GM18907 (cell line): ENCODE measurements around the gene BLTP2.
"Not testable (repeated sequence)": the region's sequence is repeated elsewhere in the genome, so short reads cannot be mapped to it uniquely, and the experiment has no call there.

Experiments
- ATAC-seq: cut with Tn5 transposase; IDR thresholded peaks from one replicate; pipeline ENCODE4 v1.9.1; 2021; ENCODE audit warnings: mild to moderate bottlenecking, moderate library complexity; ENCODE audit not compliant: unreplicated experiment

Gene BLTP2

DNA sequence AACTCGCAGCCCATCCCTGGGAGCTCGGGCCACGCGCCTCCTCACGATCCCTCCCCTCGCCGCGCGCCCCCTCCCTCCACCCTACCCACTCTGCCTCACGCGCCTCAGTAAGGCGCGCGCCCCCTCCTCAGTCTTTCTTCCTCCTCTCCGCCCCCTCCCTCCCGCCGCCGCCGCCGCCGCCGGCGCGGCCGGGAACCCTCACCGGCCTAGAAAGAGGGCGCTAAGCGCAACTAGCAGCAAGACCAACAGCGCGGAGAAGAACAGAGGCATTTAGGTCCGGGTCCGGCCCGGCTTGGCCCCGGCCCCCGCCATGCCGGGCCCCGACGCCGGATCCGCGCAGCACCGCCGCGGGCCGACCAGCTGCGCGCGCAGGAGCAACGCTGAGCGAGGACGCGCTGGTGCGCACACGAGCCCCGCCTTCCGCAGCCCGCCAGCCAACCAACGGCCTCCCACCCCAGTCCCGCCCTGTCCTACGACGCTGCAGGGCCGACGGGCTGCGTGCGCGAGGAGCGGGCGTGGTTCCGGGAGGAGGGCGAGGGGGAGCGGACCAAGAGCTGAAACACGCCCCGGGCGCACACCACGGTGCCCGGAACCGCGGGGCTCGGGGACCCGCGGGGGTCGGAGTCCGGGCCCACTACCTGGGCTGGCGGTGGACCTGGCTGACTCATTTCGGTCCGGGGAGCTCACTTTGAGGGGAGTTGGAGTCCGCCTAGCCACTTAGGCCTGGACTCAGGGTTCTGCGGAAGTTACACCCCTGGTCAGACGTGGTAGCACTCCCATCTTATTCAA lies at the start of gene BLTP2:
TSS of gene BLTP2 (minus strand) at position 372 of the 789 bp plus-strand sequence. CDS start at position 270, 102 bp downstream.
- peak; percentile 89 for ATAC-seq

- ATAC-seq = no peak
Observed at GRCh38 chr17:28693869-28694268, 48.9 kb upstream of the BLTP2 start.

GRCh38 chr17:28689011-28689410 lies 44.1 kb upstream of the BLTP2 start:
- ATAC-seq = no peak

DNA sequence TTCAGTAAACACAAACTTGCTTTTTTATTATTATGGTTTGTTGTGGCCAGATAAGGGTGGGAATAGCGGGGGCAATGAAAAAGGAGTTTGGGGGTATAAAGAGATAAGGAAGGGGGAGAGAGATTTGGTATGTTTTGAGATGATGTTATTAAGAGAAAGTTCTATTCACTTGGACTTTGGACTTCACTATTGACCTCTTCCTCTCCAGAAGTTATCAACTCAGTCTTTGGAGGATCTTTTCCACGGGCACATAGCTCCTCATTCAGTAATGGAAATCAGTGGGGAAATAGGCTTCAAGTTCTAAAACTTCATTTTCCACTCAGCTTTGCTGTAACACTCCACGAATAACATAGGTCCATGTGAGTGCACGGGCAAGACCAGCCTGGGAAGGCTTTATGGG lies 43.5 kb upstream of the BLTP2 start:
- no peak for ATAC-seq

- no peak for ATAC-seq
Observed at GRCh38 chr17:28686296-28686695, 41.3 kb upstream of the BLTP2 start.

GRCh38 chr17:28685366-28685765 lies 40.4 kb upstream of the BLTP2 start:
- ATAC-seq = no peak

DNA sequence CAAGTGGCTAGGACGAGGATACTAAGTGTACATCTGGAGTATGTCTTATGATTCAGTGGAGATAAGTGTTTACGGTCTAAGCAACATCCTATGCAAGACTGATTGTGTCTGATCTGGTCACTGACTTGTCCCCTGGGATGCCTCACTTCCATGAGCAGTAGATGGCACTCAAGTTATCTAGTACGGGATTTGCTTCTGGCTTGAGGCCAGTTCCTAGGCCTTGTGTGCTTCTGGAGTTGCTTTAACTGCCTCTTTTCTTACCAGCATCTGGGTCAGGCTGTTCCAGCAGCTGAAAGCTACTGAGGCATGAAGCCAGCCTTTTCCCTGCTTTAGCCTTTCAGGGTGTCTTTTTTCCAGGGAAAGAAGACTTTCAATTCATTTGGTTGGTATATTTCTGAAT lies 40.0 kb upstream of the BLTP2 start:
- no peak for ATAC-seq

- ATAC-seq = no peak
Observed at GRCh38 chr17:28682655-28683054, 37.7 kb upstream of the BLTP2 start.

DNA sequence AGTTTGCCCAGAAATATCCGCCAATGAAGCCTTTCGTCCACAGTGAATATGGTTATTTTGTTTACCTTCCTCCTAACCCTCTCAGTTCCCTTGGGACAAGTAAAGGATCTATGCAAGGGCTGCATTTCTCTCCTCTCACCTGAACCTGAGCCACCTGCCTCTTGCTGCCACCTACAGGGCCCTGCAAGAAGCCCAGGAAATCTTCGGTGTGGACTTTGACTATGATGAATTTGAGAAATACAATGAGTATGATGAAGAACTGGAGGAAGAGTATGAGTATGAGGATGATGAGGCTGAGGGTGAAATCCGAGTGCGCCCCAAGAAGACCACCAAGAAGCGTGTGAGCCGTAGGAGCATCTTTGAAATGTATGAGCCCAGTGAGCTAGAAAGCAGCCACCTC lies 31.0 kb upstream of the BLTP2 start:
- no peak for ATAC-seq

- ATAC-seq = no peak
Observed at GRCh38 chr17:28675490-28675889, 30.5 kb upstream of the BLTP2 start.

GRCh38 chr17:28669918-28670317 lies 25.0 kb upstream of the BLTP2 start:
- ATAC-seq = no peak

- no peak for ATAC-seq
Observed at GRCh38 chr17:28667870-28668269, 22.9 kb upstream of the BLTP2 start.

DNA sequence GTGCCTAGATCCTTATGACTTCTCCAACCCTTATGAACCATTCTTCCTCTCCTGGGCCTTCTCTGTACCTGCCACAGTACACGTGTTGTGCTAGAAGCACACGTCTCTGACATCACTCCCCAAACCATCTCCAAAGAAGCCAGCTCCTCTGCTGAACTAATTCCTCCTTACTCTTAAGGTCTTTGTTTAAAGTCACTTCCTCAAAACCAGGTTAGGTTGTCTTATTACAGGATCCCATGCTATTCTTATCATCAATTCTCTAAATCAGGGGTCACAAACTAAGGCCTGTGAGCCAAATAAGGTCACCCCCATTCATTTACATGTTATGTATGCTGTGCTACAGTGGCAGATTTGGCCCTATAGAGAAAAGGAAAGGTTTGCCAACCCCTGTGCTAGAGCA lies 21.0 kb upstream of the BLTP2 start:
- ATAC-seq = no peak

- ATAC-seq = no peak
Observed at GRCh38 chr17:28663723-28664122, 18.8 kb upstream of the BLTP2 start.

- ATAC-seq = peak; percentile 2
Observed at GRCh38 chr17:28662527-28662829, 17.5 kb upstream of the BLTP2 start.

- ATAC-seq = peak; percentile 84
Observed at GRCh38 chr17:28661635-28662526, 16.9 kb upstream of the BLTP2 start, which contains the start of the genes SDF2 and SUPT6H. Gene SDF2, minus strand, starts transcription at chr17:28661906. Its CDS starts 30 bp downstream, at chr17:28661876. Gene SUPT6H, plus strand, starts transcription at chr17:28662205. Its CDS starts 11,197 bp downstream, at chr17:28673402.

DNA sequence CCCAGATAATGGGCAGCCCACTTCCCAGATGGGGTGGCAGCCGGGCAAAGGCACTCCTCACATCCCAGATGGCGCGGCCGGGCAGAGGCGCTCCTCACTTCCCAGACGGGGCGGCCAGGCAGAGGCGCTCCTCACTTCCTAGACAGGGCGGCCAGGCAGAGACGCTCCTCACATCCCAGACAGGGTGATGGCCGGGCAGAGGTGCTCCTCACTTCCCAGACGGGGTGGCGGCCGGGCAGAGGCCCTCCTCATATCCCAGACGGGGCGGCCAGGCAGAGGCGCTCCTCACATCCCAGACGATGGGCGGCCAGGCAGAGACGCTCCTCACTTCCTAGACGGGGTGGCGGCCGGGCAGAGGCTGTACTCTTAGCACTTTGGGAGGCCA lies 14.5 kb upstream of the BLTP2 start:
- not testable (repeated sequence) for ATAC-seq

DNA sequence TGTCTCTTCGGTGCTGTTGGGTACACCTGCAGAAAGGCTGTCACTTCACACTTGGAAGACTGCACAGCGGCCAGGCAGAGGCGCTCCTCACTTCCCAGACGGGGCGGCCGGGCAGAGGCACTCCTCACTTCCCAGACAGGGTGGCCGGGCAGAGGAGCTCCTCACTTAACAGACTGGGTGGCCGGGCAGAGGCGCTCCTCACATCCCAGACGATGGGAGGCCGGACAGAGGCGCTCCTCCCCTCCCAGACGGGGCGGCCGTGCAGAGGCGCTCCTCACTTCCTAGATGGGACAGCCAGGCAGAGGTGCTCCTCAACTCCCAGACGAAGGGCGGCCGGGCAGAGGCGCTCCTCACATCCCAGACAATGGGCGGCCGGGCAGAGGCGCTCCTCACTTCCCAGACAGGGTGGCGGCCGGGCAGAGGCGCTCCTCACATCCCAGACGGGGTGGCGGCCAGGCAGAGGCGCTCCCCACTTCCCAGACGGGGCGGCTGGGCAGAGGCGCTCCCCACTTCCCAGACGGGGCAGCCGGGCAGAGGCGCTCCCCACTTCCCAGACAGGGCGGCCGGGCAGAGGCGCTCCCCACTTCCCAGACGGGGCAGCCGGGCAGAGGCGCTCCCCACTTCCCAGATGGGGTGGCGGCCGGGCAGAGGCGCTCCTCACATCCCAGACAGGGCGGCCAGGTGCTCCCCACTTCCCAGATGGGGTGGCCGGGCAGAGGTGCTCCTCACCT lies 14.0 kb upstream of the BLTP2 start:
- not testable (repeated sequence) for ATAC-seq

- ATAC-seq = not testable (repeated sequence)
Observed at GRCh38 chr17:28658342-28658741, 13.4 kb upstream of the BLTP2 start.

DNA sequence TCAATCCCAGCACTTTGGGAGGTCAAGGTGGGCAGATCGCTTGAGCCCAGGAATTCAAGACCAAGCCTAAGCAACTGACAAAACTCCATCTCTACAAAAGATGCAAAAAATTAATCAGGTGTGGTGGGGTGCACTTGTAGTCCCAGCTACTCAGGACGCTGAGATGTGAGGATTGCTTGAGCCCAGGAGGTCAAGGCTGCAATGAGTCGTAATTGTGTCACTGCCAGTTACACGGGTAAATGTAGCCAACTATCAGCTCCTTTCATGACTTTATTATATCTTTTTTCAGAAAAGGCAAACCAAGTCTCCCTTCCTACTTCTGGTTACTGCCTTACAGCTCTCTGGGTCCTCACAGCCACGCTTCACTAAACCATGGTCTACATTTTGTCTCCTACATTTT lies 12.8 kb upstream of the BLTP2 start:
- no peak for ATAC-seq

DNA sequence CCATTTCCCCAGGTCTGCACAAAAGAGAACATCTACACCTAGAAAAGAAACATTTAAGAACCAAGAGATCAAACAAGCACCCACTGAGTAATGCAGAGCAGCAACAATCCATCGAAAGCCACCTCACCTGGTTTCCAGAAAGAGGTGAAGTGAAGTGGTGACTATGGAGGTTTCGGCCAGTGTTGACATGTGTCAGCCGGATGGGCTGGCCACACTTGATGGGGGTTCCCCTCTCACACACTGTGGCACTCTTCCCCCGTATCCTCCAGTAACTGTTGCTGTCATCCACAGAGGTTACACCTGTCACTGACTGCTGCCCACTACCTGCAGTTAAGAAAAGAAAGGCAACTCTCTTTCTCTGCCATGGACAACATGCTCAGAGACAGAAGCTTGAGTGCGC lies 10.2 kb upstream of the BLTP2 start:
- ATAC-seq = no peak
